Myocyte (in vitro differentiated cells): ENCODE measurements around the gene KPTN. TPM values are rescaled to one million over a fixed set of nuclear protein-coding genes. Genes with fewer than 3 reads are reported as not detected.

Experiments
- DNase-seq: peaks from one replicate; pipeline ENCODE4 v3.0.0-alpha.2; 2012; ENCODE audit warnings: low read depth
- total RNA-seq: library from RNA; depleted of rRNA; stranded (reverse); fragments of >200 nt; gene quantifications from 2 replicates; pipeline ENCODE4 v1.2.3, GENCODE V29; 2014

The KPTN gene
- total RNA-seq, 1 donor from 2014 or later = 5.7 TPM

DNA sequence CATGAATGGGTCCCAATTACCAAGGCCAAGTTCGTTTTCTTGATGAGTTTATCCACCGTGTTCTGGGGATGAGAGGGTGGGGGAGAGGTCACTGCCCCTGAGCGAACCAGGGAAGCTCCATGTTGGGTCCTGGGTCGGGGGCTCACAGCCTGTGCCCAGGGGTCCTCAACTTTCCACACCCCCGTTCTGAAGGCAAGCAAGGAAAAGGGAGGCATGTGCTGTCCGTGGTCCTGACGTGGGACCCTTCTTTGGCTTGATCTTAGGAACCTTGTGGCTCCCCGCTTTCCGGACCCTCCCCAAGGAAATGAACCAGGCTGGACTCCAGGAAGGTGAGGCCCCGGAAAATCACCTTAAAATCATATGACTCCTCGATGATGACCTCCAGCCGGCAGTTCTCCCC is 46.5 kb downstream of the KPTN start:
- peak; percentile 22 for DNase-seq

DNA sequence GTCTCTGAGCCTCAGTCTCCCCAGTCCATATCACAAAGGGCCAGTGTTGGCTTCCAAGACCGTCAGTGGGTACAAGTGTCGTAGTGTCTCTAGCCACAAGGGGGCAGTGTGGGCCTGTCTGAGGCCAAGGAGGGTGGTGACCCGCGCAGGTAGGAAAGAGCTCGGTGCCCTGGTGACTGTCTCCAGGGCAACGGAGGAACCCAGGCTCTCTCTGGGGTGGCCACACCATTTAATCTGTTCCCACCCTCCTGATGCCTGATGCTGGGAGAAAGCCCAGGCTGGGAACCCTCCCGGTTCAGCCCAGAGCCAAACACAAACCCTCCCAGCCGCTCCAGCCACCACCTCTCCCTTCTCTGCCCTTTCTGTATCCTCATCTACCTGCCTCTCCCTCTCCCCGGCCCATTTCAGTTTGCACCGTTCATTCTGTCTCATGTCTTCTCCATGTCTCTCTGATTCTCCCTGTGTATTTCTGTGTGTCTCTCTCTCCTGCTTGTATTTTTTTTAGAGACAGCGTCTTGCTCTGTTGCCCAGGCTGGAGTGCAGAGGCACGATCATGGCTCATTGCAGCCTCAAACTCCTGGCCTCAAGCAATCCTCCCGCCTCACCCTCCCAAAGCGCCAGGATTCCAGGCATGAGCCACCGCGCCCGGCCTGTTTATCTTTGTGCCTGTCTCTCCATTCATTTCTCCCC is 47.2 kb downstream of the KPTN start:
- DNase-seq = peak; percentile 73

DNA sequence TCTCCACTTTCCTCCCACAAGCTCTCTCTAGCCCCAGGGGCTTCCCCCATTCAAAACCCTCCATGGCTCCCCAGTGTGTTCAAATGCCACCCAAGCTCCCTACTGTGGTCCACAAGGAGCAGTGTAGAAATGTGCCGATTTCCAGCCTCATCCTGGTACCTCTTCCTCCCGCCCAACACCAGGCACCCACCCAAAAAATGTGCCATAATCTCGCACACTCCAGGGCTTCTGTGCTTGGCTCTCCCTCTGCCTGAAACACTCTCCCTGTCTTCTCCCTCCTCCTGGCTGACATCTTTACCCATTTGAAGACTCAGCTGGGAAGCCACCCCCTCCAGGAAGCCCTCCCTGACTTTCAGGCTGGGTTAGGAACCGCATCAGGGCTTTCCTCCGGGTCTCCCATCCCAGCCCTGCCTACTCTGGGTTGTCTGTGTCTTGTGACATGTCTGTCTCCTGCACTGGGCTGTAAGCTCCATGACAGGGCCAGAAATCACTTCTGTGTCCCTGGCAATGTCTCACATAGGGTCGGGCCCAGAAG is 48.1 kb downstream of the KPTN start:
- no peak for DNase-seq

DNA sequence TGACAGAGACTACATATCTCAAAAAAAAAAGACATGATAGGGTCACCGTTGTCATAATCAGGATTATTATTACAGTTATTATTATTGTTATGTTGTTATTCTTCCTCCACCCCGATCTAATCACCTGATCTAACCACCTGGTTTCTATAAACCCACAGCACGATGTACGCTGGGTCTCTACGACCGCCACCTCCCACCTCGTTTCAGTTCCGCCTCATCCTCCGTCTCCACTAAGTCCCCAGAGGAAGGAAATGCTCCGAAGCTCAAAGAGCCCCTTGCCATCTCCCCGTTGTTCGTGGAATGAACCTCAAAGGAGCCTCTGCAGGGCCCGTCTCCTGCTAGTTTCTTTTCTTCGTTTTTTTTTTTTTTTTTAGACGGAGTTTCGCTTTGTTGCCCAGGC is 48.8 kb downstream of the KPTN start:
- DNase-seq = no peak

DNA sequence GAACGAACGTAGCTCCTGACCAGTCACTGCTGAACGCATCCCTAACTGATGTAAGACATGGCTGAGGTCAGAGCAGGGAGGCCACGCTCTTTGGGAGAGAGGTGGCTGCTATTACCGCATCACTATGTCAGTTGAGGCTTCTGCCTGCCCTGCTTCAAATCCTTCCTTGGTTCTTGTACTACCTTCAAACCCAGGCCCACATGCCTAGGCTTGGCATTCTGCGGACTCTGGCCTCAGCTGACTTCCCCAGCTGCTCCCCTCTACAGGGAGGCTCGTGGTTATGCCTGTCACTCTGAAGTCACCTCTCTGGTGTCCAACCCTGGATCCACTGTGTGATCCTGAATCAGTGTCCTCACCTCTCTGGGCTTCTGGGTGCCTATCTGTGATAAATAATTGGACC is 49.9 kb downstream of the KPTN start:
- DNase-seq = no peak

DNA sequence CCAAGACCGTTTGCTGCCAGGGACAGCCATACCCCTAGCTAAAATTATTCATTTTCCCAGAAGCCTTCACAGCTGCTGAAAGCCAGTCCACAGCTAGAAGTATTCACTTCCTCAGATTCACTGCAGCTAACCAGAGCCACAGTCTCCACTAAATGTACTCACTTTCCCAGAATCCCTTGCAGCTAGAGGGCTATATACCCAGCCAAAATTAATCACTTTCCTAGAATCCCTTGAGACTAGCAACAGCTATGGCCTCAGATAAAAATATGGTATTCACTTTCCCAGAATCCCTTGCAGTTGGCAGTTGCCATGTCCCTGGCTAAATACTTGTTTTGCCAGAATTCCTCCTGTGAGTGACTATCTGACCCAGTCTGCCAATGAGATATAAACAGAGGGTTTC is 50.9 kb downstream of the KPTN start:
- DNase-seq = no peak

DNA sequence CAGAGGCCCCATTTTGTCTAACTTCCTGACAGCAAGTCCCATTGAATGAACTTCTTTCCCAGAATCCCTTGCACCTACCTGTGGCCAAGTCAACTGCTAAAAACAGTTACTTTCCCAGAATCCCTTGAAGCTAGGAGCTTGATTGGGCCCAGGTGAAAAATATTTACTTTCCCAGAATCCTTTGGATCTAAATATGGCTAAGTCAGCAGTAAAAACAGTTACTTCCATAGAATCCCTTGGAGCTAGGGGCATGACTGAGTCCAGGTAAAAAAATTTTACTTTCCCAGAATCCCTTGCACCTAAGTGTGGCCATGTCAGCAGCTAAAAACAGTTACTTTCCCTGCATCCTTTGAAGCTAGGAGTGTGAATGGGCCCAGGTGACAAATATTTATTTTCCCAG is 51.5 kb downstream of the KPTN start:
- no peak for DNase-seq

DNA sequence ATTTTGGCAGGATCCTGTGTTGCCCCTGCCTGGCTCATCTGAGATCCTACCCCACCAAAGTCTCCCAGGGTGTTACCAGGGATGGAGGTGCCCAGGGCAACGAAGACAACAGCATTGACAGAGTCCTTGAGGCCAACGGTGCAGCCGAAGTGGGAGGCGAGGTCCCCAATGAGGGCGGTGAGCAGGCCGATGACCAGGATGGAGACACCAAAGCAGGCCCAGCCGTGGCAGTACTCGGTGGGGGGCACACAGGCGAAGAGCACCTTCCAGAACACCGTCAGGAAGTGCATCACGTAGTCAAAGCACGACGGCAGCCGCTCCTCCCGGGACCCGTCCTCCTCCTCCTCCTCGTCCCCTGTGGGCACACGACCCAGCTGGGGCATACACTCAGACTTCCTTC is 51.9 kb downstream of the KPTN start:
- no peak for DNase-seq

DNA sequence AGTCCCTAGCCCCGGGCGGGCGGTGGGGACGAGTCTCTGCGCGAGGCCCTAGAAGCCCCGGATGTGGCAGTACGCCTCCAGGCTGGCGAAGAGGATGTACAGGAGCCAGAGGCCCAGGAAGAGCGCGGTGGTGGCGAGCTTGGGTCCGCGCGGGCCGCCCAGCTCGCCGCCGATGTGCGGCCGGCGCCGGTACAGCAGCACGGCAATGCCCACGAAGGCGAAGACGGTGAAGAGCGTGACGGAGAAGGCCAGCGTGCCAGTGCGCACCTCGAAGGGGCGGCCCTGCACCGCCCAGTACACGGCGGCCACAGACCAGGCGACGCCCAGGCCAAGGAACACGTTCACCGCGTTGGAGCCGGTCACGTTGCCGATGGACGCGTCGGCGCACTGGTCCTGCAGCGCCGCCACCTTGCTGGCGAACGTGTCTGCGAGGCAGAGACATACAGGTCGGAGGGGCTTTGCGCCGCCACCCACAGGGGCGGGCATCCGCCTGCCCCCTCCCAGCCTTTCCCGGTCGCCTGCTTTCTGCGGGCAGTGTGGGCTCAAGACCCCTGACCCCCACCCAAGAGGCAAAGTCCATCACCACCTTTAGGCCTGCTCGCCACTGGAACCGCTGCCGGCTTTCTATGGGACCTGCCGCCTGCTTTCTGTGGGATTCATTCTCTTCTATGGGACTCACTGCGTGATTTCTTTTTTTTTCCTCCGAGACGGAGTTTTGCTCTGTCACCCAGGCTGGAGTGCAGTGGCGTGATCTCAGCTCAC is 53.8 kb downstream of the KPTN start:
- no peak for DNase-seq

DNA sequence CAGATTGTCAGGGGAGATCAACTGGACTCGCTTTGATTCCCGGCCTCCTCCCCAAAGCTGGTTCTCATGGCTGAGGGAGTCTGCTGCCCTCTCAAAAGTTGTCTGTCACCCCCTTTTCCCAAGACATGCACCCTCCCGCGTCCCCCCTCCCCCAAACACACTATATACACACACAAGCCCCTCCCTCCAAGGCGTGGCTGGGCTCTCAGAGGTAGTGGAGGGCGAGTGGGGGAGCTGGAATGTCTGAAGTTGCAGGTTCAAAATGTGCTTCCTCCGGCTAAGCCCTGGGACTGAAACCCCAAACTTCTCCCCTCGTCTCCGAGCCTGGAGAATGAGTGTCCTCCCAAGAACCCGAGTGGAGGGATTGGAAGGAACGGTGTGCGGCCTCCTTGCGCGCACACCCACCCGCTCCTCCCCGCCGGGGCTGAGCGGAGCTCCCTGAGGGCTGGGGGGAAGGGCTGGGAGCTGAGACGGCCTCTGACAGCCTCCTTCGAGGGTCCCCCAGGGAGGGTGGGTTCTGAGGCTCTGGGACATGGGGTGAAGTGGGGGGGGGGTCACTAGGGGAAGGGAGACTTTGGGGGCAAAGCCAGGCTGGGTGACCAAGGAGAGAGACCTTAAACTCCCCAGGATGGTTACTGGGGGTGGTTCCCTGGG is 54.8 kb downstream of the KPTN start:
- no peak for DNase-seq

DNA sequence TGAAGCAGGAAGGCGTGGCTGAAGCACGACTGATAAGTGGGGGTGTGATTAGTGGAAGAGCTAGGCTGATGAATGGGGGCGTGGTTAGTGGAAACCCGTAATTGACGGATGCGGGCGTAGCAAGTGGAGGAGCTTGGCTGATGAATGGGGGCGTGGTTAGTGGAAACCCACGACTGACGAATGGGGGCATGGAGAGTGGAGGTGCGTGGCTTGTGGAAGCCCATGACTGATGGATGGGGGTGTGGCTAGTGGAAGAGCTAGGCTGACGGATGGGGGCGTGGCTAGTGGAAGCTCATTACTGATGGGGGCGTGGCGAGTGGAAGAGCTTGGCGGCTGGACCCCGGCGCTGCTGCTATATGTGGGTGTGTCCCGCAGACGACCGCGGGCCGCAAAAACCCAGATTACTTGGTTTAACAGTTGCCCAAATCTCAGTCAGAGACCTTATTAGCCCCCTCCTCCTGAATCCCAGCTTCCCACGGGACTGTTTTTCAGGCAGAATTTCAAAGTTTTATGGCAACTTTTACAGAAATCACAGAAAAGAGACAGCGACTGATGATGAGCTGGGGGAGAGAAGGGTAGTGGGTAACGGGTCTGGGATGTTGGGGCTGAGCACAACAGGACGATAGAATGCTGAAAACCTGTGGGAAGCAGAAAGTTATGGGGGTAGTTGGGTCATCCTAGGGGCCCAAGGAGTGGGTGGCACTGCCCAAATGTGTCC is 55.7 kb downstream of the KPTN start:
- peak; percentile 96 for DNase-seq

DNA sequence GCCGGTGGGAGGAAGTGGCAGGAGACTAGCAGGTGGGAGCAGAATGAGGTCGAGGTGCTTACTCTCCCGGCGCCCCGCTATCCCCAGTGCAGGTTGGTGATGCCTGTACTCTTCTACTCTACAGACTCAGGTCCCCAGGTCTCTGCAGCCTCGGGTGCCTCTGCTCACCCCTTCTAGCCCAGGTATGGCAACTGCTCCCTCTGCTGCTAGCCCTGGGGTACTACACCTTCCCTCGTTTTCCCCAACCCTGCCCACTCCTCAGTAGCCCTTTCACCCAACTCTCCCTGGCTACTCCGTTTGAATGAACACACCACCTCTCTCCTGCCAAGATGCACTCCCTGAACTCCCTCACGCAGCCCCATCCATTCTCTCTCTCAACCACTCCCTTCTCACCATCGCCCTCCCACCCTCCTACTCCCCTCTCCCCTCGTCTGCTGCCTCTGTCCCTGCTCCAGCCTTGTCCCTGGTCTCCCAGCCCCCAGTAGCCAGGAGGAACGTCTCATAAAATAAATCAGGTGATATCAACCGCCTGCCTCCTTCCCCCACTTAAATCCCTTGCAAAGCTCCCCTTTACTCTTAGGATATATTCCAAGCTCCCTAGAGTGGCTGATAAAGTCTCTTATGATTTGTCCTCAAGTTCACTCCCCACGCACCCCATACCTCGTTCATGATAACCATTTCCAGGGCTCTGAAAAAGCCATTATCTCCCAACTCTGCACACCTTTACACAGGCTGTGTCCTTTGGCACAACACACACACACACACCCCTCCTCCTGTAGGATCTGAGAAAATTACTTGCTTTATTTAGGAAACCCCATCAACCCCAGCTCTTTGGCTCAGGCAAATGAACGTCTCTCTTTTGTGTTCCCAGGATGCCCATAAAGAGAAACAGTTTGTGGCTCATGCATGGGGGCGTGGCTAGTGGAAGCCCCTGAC is 56.5 kb downstream of the KPTN start:
- DNase-seq = peak; percentile 52

Other genes with a start within 250 kb of the KPTN start
- gene CCDC9, start 227.7 kb downstream of the KPTN start, total RNA-seq = 5.9 and 6.9 TPM in 2 replicates
- 1.8 and 1.9 TPM in 2 replicates for gene INAFM1, start 209.3 kb downstream of the KPTN start, total RNA-seq
- not detected in 2 replicates for gene C5AR1, start 174.4 kb downstream of the KPTN start, total RNA-seq
- gene C5AR2, start 152.0 kb downstream of the KPTN start, total RNA-seq = not detected in 2 replicates
- 9.9 and 14.4 TPM in 2 replicates for gene DHX34, start 134.9 kb downstream of the KPTN start, total RNA-seq
- 4.4 and 4.9 TPM in 2 replicates for gene MEIS3, start 64.7 kb downstream of the KPTN start, total RNA-seq
- gene SLC8A2, start 12.3 kb downstream of the KPTN start, total RNA-seq = not detected in 2 replicates
- 195 and 246 TPM in 2 replicates for gene NAPA, start 30.8 kb upstream of the KPTN start, total RNA-seq
- gene ZNF541, start 88.9 kb upstream of the KPTN start, total RNA-seq = 0.08 TPM in 1 of 2 replicates, not detected in the other
- 4.7 and 5.6 TPM in 2 replicates for gene BICRA, start 124.9 kb upstream of the KPTN start, total RNA-seq
- 97.9 and 124 TPM in 2 replicates for gene EHD2, start 229.2 kb upstream of the KPTN start, total RNA-seq